ENCODE results near the gene ADGRL3.

Gene ADGRL3

DNA sequence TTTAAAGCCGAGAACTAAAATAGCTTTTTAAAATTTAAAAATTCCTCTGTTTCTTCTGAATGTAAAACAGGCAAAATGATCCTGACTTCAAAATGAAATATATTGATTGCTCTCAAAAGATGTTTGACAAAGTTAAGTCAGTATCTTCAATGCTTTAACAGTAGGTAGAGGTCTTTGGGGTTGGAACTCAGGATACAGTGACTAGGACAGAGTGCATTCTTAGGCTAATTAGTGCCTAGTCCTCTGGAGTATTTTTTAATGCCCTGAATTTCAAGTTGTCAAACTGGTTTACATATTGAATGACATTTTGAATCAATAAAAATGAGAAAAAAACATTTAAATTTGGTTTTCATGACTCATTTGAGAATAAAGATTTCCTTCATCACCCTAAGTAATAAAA is 877.3 kb downstream of the ADGRL3 start:
- Histone ChIP-seq H3K27ac (ENCODE audit: low read depth, low read length, poor library complexity, severe bottlenecking) (no peak overlapping the region), H3K4me2 (ENCODE audit: low read length) (no peak overlapping the region), H3K79me2 (ENCODE audit: insufficient read depth, low read length) (no peaks in the 10 kb centered on the region), H3K36me3 (ENCODE audit: insufficient read depth, low read length) (no peaks in the 10 kb centered on the region), H3K9me3 (ENCODE audit: low read length) (no peaks in the 10 kb centered on the region), H3K27me3 (ENCODE audit: insufficient read depth, low read length) (no peaks in the 10 kb centered on the region), H2AFZ (ENCODE audit: low read length) (no peak overlapping the region), H3F3A (ENCODE audit: insufficient read depth, low read length) (no peaks in the 10 kb centered on the region), H3K4me1 (ENCODE audit: insufficient read depth, low read length, severe bottlenecking) (no peaks in the 10 kb centered on the region), H3K9ac (ENCODE audit: low read length) (no peak overlapping the region), H3K4me3 (ENCODE audit: low read depth, low read length, poor library complexity, severe bottlenecking) (no peak overlapping the region), H3K9me2 (ENCODE audit: low read depth, low read length) (no peaks in the 10 kb centered on the region), H4K20me1 (ENCODE audit: insufficient read depth, low read length) (no peaks in the 10 kb centered on the region)
- TF ChIP-seq, protein P1, sequence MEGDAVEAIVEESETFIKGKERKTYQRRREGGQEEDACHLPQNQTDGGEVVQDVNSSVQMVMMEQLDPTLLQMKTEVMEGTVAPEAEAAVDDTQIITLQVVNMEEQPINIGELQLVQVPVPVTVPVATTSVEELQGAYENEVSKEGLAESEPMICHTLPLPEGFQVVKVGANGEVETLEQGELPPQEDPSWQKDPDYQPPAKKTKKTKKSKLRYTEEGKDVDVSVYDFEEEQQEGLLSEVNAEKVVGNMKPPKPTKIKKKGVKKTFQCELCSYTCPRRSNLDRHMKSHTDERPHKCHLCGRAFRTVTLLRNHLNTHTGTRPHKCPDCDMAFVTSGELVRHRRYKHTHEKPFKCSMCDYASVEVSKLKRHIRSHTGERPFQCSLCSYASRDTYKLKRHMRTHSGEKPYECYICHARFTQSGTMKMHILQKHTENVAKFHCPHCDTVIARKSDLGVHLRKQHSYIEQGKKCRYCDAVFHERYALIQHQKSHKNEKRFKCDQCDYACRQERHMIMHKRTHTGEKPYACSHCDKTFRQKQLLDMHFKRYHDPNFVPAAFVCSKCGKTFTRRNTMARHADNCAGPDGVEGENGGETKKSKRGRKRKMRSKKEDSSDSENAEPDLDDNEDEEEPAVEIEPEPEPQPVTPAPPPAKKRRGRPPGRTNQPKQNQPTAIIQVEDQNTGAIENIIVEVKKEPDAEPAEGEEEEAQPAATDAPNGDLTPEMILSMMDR (IDR thresholded peaks at IDR 0.05; ENCODE audit: low read length), result no peak
- TF ChIP-seq EZH2 (IDR thresholded peaks at IDR 0.05; ENCODE audit: borderline replicate concordance, low read length), result no peak

DNA sequence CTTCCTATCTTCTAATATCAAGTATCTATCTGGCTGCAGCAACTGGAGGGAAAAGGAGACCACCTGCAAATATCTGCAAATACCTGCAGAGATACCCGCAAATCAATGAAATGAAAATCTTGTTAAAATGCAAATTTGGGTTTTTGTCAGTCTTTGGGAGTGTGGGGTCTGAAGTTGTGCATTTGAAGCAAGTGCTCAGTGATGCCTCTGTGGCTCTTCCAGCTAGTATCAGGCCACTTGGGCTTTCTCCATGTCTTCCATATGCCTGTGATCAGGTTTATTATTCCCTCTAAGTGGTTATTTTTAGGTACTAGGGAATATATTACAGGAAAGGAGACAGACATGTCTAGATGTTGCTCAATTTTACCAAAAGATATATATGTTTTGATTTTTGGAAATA is 880.3 kb downstream of the ADGRL3 start:
- H3K4me3 ChIP-seq (ENCODE audit: low read depth, low read length, poor library complexity, severe bottlenecking), result no peak overlapping the region
- H3K79me2 ChIP-seq (ENCODE audit: insufficient read depth, low read length), result no peaks in the 10 kb centered on the region
- no peaks in the 10 kb centered on the region for H3F3A ChIP-seq (ENCODE audit: insufficient read depth, low read length)
- H3K27ac ChIP-seq (ENCODE audit: low read depth, low read length, poor library complexity, severe bottlenecking), result no peak overlapping the region
- H3K27me3 ChIP-seq (ENCODE audit: insufficient read depth, low read length), result no peaks in the 10 kb centered on the region
- no peaks in the 10 kb centered on the region for H3K4me1 ChIP-seq (ENCODE audit: insufficient read depth, low read length, severe bottlenecking)
- H3K9me2 ChIP-seq (ENCODE audit: low read depth, low read length), result no peaks in the 10 kb centered on the region
- H3K9me3 ChIP-seq (ENCODE audit: low read length), result no peaks in the 10 kb centered on the region
- no peaks in the 10 kb centered on the region for H3K36me3 ChIP-seq (ENCODE audit: insufficient read depth, low read length)
- no peaks in the 10 kb centered on the region for H4K20me1 ChIP-seq (ENCODE audit: insufficient read depth, low read length)
- no peak overlapping the region for H2AFZ ChIP-seq (ENCODE audit: low read length)
- TF ChIP-seq, protein P1 (IDR thresholded peaks at IDR 0.05; ENCODE audit: low read length), result no peak
- no peak for TF ChIP-seq EZH2 (IDR thresholded peaks at IDR 0.05; ENCODE audit: borderline replicate concordance, low read length)
- H3K9ac ChIP-seq (ENCODE audit: low read length), result no peak overlapping the region
- no peak overlapping the region for H3K4me2 ChIP-seq (ENCODE audit: low read length)

DNA sequence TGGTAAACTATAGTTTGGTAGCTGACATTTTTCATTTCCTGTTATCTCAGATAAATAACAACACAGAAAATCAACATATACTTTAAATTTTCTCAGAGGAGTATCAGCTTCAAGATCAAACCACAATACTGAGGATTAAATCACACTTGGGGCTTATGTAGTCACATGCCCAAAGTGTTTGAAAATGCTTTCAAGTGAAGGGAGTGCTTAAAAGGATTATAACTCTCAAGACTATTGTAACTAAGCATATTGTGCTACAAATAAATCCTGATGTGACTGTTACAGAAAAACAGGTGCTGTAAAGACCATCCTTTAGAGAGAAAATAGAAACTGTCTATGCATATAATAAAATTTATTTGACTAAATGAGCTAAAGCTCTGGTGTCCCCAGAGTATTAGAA is 887.6 kb downstream of the ADGRL3 start:
- Histone ChIP-seq H3K27me3 (ENCODE audit: insufficient read depth, low read length) (no peaks in the 10 kb centered on the region), H3K79me2 (ENCODE audit: insufficient read depth, low read length) (no peaks in the 10 kb centered on the region), H3K9me3 (ENCODE audit: low read length) (no peaks in the 10 kb centered on the region), H2AFZ (ENCODE audit: low read length) (no peak overlapping the region), H4K20me1 (ENCODE audit: insufficient read depth, low read length) (no peaks in the 10 kb centered on the region), H3K27ac (ENCODE audit: low read depth, low read length, poor library complexity, severe bottlenecking) (no peak overlapping the region), H3K4me3 (ENCODE audit: low read depth, low read length, poor library complexity, severe bottlenecking) (no peak overlapping the region), H3K9me2 (ENCODE audit: low read depth, low read length) (no peaks in the 10 kb centered on the region), H3F3A (ENCODE audit: insufficient read depth, low read length) (no peaks in the 10 kb centered on the region), H3K9ac (ENCODE audit: low read length) (no peak overlapping the region), H3K36me3 (ENCODE audit: insufficient read depth, low read length) (no peaks in the 10 kb centered on the region), H3K4me1 (ENCODE audit: insufficient read depth, low read length, severe bottlenecking) (no peaks in the 10 kb centered on the region), H3K4me2 (ENCODE audit: low read length) (no peak overlapping the region)
- TF ChIP-seq, protein P1 (IDR thresholded peaks at IDR 0.05; ENCODE audit: low read length), result no peak

Data from OCI-LY1 (cell line).